HG03575 (cell line): Measurements from ENCODE around the gene LHX3.

ENCODE experiments used
- ATAC-seq: cut with Tn5 transposase; IDR thresholded peaks from one replicate; pipeline ENCODE4 v1.9.1; 2021; ENCODE audit not compliant: unreplicated experiment, insufficient number of reproducible peaks, low FRiP score; ENCODE audit errors: extremely low read depth

LHX3 gene

DNA sequence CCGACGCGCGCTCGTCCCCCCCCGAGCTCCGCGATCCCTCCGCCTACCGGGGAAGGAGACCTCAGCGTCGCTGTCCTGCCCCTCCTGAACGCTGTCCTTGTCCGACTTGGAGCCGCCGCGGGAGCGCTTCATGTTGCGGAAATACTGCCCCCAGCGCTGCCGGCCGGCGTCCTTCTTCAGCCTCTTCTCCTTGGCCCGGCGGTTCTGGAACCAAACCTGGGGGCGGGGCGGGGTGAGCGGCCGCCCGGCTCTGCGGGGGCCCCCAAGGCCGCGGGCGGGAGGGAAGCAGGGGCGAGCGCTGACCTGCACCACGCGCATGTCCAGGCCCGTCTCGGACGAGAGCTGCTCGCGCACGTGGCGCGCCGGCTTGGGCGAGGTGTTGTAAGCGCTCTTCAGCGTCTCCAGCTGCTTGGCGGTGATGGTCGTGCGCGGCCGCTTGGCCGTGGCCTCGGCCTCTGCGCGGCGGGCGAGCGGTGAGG lies 6.3 kb downstream of the LHX3 start:
- no peak for ATAC-seq

DNA sequence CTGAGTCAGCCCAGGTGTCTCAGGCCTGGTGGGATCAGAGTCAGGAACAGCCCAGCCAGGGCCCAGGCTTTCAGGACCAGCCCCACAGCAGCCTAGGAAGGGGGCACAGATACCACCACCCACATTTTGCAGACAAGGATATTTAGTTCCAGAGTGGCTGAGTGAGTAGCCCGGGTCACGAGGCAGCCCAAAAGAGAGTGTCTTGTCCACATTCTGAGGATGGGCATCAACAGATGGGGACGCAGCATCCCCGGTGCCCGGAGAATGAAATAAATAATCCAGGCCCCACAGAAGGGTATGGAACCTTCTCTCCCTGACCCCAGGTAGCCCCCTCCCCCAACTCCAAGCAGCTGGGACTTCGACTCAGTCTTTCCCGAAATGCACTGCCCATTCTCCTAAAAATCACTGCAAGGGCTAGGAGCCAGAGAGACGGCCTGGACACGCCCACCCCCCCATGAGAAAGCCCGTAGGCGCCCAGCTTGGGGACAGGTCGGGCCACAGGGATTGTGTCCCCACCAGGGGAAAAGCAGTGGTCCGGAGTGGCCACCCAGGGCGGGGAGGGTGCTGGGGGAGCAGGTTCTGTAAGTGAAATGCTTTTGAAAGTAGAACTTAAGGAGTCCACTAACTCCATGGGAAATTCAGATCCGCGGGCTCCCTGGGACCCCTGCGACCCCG lies 6.9 kb downstream of the LHX3 start:
- no peak for ATAC-seq

DNA sequence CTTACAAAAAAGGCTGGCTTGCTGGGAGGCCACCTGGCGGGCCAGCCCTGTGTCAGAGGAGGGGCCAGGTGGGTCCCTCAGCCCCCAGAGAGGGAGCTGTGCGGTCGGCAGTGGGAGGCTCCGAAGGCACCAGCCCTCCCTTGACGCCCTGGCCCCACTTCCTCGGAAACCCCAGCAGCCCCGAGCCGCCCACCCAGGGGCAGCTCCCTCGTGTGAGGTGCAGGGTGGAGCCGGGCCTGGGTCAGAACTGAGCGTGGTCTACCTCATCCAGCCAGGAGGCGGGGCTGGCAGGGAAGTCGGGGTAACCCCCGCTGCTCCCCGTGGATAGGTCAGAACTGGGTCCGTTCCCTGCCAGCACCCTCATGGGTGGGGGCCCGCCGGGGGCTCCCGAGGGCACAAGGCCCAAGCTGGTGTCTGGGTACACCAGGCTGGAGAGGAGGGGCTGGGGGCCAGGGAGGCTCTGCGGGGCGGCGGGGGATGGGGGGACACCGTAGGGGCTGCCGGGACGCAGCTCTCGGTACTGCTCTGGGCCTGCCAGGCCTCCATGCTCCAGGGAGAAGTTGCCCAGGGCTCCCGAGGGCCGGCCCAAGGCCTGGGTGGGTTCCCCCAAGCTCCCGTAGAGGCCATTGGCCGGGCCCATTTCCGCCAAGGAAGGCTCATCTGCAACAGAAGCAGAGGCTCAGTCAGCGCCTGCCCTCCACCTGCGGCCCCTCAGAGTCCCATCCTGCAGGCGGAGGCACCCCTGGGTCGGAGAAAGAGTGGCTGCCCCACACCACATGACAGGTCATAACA lies 7.6 kb downstream of the LHX3 start:
- no peak for ATAC-seq

DNA sequence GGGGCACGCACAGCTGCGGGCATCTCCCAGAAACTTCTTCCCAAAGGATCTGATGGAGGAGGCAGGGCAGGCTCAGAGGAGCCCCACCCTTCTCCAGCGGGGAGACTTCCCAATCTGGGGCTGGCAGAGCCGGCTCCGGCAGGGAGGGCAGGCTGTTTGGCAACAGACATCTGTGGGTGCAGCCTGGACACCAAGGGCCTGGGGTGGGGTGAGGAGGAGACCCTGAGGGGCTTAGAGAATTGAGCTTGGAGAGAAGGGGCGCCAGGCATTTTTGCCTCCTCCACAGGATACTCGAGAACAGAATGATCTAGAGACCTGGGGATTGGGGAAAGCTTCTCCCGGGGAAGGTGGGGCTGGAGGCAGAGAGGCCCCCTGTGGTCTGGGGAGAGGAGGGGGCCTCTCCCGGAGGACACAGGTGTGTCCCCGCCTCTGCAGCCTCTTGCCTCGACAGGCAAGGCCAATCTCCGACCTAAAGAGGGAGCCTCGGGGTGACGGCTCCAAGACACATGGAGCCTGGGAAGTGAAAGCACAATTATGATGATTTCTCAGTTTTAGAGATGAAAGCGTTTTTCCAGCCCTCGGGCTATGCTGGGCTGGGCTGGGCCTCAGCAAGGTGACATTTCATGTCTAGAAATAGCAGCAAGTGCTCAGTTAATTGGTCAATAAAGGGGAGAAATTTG lies 8.4 kb downstream of the LHX3 start:
- no peak for ATAC-seq

DNA sequence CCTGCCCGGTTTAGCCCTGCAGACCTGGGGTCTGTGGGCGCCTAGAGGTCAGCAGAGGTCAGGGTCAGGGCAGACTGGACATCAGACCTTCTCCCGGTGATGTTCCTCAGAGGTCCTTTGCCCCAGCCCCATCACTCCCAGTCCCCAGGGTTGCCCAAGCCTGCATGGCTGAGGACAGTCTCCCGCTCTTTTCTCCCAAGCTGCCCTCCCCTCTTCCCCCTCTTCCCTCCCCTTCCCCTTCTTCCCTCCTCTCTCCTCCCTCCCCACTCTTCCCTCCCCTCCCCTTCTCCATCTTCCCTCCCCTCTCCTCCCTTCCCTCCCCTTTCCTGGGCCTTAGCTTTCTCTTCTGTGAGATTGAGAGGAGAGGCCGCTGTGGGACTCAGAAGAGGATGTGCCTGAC lies 10.4 kb downstream of the LHX3 start:
- no peak for ATAC-seq

DNA sequence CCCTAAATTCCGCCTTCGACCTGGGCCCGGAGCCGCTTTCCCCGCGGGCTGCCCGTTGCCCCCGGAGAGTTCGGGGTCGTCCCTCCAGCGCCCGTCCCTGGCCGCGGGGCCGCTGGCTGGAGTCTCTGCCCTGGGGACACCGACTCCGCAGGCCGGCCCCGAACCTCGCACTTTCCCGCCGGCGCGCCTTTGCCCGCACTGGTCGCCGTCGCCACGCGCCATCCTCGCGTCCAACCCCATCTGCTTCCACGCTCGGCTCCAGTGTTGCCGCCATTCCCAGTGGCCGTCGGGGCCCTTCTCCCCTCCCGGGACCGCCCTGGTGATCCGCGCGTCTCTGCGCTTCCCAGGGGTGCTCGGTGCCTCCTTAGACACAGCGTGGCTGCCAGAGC lies 11.0 kb downstream of the LHX3 start:
- ATAC-seq = no peak

DNA sequence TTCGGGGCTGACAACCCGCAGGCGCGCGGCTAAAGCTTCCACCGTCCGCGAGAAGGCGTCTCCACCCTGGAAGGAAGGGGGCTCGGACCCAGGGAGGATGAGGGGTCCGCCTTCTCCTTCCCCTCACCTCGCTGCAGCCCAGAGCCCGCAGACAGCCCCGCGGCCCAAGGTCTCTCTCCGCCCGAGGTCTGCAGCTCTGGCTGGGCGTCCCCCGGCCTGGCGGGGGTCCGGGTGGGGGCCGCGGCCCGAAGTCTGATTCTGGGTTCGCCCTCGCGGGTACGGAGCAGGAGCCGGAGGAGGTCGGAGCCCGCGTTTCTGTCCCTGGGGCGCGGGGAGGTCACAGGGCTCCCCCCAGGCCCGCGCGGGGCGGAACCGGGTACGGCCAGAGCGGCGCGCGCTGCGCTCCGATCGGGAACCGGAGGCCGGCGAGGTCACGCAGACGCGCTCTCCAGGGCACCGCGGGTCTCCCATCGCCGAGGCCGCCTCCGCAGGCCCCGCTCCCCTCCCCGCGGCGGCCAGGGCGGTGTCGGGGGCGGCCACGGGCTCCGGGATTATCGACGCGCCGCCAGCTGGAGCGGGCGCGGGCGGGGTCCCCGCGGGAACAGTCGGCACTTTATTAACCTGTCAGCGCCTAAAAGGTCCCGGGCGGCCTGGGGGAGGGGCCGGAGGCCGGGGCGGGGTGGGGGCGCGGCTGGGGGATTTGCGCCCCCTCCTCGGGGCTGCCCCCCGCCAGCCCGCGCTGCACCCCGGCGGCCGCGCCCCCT lies 11.6 kb downstream of the LHX3 start:
- no peak for ATAC-seq

DNA sequence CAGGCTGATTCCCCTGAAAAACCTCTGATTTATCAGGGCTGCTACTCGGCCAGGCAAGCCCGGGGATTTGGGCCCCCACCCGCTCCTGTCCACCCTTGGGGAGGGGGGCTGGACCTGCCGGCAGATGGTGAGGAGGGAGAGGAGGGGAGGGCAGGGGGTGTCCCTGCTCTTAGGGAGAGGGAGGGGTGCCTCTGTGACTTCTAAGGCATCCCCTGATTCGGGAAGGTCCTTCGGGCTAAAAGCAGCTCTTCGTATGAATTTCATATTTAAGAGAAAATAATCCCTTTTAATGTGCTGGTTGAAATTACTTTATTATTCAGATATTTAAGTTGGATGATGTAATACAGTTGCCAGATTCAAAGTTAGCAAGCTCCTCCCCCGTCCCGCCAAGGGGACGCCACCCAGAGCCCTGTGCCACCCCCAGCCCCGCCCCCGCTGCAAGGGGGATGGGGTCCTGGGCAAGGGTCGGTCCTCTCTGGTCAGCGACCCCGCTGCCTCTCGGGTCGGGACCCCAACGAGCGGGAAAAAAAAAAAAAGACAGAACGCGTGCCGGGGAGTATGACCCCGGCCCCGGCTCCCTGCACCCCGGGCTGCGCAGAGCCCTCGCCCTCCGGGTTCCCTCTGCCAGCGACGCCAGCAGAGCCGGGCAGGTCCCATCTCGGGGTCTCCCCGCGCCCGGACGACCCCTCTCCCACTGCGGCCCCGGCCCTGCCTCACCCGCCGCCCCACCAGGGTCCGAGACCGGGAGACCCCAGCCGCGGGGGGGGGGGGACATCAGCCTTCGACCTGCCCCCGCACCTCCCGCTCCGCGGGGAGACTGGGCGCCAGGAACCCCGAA lies 12.4 kb downstream of the LHX3 start:
- no peak for ATAC-seq

DNA sequence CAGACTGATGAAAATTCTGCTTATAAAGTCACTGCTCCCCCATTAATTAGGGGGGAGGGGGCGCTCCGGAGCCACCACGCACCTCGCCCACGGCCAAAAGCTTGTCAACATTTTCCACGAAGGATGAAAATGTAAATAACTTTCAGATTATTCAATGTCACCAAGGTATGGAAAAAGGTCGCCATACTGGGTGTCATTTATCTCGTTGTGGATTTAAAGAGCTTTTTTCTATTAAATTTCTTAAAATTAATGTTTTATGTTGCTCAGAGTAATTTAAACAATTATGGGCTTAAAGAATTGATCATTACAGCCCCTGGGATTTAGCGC lies 13.0 kb downstream of the LHX3 start:
- ATAC-seq = no peak

DNA sequence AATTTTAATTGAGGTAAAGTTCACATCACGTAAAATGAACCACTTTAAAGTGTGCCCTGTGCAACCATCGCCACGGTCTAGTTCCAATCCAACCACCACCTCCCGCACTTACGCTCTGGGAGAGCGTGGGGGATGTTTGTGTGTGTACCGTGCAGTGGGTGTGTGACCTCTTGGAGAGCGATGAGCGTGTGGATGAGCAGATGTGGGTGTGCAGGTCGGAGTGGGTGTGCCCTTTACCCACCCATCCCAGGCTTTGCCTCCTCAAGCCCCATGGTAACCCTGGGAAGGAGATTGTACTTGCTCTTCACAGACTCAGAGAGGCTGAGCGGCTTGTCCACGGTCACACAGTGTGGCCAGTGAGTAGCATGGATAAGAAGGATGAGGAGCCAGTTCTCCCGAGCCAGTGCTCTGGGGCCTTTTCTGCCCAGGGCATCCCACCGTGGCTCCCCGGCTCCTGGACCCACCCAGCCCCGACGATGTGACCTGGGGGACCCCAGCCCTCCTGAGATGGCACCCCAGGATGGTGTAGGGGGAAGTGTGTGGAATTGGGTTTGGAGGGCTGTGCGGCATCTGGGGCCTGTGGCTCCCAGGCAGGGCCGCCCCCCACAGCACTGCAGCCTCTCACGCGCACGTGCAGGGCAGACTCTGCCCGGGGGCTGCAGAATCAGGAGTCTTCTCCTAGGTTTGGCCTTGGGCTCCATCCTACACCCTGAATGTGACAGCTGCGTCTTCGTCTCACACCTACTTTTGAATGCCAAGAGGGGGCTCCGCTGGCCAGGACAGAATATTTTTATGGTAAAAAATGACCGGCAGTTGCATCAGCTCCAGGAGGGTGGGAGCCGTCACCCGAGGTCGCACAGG lies 13.6 kb downstream of the LHX3 start:
- no peak for ATAC-seq

DNA sequence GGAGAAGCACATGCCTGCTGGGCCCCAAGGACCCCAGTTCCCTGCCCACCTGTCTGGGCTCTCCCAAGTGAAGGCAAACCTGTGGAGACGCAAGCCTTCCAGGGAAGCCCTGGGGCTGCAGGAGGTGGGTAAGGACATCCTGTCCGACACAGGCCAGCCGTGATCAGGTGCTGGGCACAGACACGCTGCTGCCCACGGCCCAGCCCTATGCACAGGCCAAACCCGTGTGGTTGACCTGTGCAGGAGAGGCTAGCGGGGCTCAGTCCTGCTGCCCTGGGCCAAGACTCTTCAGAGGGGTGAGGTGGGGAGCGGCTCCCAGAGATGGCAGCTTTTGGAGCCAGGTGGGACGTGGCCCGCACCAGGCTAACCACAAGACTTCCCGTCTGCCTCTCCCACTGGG lies 14.3 kb downstream of the LHX3 start:
- ATAC-seq = no peak

DNA sequence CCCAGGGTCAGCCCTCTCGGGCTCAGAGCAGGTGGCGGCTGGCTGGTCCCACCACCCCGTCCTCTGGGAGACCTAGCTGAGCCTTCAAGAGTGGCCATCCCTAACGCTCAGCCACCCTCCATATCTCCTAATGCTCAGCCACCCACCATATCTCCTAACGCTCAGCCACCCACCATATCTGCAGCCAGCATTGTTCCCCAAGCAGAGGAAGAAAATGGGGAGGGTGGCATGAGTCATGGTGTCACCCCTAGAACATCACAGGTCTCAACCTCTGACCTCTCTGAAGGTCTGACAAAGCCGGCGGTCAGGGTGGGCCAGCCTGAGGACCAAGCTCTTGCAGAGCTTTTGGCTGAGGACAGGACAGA lies 14.7 kb downstream of the LHX3 start:
- ATAC-seq = no peak

DNA sequence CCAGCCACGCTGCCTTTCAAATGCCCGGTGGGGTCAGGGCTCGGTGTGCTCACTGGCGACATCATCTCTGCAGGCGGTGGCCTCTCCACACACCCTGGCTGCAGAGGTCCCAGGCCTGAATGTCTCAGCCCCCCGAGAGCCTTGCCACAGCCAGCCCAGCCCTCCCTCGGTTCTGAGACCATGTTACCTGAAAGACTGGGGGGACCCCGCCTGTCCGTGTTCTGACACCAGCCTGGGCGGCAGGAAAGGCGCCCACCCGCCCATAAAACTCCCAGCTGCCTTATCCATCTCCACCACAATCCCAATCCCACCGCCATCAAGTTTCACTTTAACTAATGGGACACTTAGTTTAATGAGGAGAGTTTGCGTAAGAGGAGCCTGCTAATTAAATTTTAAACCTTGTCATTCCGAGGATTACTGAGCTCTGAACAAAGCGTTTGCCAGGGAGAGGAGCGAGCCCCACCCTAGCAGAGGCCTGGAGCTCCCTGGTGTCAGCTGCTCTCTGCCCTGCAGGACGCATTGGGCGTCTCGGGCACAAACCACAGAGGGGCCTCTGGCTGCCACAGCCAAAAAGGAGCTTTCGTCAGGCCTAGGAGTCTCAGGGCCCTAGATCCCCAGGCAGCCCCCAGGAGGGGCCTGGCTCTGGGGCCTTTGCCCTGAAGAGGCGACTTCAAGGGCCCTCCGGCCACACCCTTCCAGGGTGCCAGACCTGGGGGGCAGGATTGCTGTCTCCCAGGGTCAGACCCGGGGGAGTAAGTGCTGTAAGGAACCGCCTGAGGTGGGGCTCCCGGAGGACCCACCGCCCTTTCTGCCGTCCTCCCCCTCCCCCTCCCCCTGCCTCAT lies 15.3 kb downstream of the LHX3 start:
- no peak for ATAC-seq

DNA sequence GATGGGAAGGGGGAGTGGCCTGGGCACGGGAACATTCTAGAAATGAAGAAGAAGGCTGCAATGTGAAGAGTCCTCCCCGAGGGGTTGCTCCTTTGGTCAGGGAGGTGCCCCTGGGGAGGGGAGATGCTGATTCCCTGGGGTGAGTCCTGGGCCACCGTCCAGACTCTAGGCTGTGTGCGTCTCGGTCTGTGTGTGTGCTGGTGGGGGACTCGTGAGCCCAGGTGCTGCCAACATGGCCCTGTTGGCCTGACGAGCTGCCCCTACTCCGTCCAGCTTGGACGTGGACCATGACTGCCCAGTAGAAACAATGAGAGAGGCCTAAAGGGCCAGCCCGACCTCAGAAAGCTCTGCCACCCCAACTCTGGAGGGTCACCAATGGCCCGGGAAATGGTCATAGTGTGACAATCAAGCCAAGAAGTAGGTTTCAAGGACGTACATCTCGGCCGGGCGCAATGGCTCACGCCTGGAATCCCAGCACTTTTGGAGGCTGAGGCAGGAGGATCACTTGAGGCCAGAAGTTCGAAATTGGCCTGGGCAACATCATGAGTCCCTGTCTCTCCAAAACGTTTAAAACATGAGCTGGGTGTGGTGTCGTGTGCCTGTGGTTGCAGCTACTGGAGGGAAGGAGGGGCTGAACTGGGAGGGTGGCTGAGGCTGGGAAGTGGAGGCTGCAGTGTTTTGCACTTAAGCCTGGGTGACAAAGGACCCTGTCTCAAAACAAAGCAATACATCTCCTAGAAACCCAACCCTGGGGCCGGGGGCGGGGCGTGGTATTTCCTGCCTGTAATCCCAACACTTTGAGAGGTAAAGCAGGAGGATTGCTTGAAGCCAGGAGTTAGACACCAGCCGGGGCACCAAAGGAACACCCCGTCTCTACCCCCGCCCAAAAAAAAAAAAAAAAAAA lies 17.0 kb downstream of the LHX3 start:
- ATAC-seq = no peak

DNA sequence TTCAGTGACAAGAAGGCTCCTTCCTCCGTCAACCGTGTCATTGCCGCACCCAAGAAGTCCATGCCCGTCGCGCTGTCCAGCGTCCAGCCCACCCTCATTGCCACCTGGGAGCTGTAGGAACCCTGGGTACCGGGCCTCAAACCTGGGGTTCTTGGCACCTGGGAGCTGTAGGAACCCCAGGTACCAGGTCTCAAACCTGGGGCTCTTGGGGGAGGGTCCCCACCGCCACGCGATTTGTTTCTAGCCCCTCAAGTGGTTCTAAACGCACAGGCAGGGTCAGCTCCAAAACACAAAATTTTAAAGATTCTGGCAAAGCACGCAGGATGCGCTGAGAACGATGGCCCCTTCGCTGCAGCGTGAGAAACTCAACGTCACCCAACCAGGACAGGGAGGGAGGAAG lies 17.7 kb downstream of the LHX3 start:
- ATAC-seq = no peak

DNA sequence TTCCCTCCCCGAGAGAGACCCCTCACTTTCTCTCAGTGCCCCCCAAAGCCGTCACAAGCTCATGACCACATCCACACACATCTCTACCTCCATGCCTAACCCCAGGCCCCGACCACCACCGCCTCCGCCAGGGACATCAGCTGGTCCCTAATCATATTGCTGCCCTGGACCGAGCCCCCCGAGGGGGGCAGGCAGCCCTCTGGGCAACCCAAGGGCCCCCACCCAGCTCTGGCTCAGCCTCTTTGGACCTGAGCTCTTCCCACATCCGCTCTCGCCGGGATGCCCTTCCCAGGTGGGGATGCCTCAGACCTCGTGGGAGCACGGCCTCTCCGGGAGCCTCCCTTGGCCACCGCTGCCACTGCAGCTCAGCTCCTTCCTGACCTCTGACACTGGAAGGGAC lies 18.5 kb downstream of the LHX3 start:
- no peak for ATAC-seq
